Stimulated activated naive CD4-positive, alpha-beta T cell treated with Interleukin-2 at 50 U/mL for 16 hours (primary cell): ENCODE results near the gene TNFRSF25.
A peak's percentile ranks its signal among the peaks of the same experiment; 100 is the strongest.

Experiments
- DNase-seq: peaks from one replicate; lab custom pipeline; 2025; lab: John Stamatoyannopoulos, UW

The TNFRSF25 gene

DNA sequence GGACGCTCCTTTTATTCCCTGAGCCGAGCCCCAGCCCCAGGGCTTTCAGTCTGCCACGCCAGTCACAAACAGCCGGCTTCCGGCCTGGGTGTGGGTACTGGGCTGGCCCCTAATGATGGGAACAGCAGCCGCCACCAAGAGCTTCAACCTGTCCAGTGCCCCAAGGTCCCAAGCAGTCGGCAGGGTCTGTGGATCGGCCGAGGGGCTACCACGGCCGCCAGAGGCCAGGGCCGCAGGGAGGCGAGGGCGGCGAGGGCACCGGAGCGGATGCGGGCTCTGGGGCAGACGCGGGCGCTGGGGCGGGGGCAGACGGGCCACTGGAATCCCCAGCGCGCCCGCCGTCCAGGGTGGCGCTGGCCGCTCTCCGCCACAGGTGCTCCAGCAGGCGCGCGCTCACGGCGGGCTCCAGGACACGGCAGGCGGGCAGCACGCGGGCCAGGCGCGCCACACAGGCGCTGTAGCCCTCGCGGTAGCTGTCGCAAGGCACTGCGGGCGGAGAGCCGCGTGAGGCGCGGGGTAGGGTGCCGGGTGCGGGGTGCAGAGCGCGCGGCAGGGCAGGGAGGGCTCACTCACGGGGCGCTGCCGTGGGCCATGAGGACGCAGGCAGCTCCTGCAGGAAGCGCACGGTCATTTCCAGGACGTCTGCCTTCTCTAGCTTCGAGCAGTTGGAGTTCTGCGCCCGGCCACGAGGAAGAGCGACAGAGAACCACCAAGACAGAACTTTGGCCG is 47.1 kb downstream of the TNFRSF25 start:
- DNase-seq, result no peak

DNA sequence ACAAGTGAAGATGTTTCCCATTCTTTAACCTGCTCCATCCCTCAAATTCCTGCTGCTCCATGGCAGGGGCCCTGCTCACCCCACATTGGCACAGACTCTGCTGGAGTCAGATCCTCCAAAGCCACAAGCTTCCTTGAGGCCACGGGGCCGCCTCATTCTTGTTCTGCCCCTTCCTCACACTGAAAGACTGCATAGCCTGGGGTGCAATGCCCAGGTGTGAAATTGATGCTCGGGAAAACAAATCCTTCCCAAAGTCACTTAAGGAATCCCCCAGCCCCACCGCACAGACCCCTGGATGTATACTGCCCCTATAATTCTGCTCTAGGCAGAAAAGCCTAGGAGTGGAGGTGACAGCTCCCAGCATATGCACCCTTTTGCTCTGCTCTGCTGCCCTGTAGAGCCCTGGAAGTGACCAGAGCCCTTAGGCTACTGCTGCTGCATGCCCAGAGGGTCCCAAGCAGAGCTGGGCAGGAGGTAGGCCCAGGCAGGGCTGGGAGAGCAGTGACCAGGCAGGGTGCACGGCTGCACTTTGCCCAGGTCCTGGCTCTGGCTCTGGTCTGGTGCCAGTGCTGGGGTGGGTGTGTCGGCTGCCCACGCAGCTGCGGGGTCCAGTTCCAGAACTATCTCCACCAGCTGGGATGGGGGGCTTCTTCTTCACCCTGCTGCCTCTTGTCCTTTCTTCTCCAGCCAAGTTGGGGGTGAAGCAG is 47.9 kb downstream of the TNFRSF25 start:
- DNase-seq, result no peak

DNA sequence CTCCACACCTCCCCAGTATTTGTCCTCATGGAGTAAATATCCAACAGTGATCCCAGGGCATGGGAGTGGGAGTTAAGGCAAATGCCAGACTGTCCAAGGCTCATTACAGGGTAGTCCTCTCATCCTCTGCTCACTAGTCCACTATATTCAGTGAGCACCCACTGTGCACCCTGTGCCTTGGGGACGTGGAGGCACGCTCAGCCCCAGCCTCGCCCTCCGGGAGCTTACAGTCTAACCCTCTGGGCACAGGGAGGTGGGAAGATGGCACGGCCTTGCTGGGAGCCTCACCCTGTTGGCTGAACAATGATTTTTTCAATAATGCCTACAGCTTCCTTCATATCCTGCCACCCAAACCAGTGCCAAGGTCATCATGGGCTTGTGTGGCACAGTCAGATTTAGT is 49.1 kb downstream of the TNFRSF25 start:
- DNase-seq, result no peak

DNA sequence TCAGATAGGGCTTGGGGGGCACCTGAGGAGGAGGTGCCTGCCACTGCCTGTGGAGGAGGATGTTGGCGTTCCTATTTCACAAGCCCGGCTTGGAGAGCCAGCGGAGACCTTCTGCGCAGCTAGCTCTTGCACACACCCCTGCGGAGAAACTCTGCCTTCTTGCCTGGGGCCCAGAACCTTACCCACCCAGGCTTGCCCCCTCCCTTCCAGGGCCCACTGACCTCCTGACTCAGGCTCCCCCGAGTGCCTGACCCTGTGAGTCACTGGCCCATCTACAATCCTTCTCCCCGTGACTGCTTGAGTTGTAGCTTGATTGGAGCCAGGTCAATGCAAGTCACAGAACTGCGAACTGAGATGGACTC is 49.7 kb downstream of the TNFRSF25 start:
- no peak for DNase-seq

DNA sequence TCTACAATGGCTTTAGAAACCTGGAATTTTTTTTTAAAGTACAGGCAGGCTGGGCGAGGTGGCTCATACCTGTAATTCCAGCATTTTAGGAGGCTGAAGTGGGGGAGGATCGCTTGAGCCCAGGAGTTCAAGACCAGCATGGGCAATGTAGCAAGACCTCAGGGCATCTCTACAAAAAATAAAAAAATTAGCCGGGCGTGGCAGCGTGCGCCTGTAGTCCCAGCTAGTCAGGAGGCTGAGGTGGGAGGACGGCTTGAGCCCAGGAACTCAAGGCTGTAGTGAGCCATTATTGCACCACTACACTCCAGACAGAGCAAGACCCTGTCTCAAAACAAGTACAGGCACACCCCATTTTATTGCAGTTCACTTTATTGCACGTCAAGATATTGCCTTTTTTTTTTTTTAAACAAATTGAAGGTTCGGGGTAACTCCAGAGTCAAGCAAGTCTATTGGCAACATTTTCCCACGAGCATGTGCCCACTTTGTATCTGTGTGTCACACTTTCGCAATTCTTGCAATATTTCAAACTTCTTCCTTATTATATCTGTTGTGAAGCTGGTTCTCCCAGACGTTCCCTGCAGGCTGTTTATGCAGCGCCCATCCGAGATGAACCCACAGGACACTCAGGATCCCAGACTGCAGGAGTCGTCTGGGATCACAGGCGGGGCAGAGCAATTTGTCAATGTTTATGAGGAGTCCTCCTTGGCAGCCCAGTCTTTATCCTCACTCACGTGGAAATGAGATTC is 50.9 kb downstream of the TNFRSF25 start:
- DNase-seq, result no peak

DNA sequence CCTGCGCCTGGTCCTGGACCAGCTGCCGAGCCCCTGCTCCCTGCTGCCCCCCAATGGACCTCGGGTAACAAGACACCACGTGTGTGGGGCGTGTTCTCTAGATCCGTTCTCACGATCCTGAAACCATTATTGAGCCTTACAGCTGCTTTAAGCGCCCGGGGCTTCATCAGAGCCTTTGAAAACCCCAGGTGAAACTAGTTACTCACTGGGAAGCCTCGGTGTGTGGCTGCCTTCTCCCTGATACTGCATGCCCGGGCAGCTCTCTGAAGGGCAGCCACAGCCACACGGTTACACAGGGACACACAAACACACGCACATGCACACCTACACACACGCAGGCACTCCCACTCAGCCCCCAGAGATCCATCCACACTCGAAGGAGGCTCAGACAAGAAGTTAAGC is 51.5 kb downstream of the TNFRSF25 start:
- DNase-seq, result peak; percentile 25

DNA sequence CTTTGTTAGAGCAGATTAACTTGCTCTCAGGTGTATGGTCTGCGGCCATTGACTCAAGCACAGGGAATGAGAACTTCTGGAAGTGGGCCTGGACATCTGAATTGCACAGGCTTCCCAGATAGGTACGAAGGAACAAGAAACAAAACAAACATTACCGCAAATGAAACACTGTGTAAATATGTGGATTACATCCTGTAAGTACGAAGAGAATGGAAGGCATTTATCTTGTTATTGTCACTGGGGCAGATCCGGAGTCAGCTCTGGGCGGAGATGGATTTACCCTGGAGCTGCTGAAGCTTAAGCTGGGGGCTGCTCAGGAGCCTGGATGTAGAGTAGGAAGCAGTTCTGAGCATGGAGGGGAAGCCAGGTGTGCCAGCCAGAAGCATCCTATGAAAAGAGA is 53.1 kb downstream of the TNFRSF25 start:
- DNase-seq, result no peak
